SH-SY5Y (cell line): Measurements from ENCODE around the gene PLA2G2E.

Experiments used
- GATA2 ChIP-seq: IDR thresholded peaks from 2 replicates; pipeline ENCODE4 v1.6.1; 2011; ENCODE audit warnings: mild to moderate bottlenecking, low read depth, low read length
- GATA3 ChIP-seq: IDR thresholded peaks from 2 replicates; pipeline ENCODE4 v1.6.1; 2011; ENCODE audit warnings: low read depth, mild to moderate bottlenecking, low read length, moderate library complexity

DNA sequence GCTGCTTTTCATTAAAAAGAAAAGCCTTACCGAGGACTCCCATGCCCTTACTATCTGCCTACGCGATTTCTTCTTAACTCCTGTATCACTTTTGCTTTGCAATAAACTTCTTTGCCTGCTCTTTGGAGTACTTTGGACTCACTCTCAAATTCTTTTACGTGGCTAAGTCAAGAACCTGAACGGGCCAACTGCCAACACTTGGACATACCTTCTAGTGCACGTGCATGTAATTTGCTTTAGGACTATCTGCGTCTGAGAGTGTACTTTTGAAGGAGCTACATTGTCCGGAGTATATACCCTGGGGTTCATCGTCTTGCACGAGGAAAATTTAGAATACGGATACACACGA lies 44.8 kb downstream of the PLA2G2E start:
- no peak for TF ChIP-seq GATA2
- no peak for TF ChIP-seq GATA3
